Measurements from ENCODE around the gene ASB7. TPM values are rescaled to one million over a fixed set of nuclear protein-coding genes. Genes with fewer than 3 reads are reported as not detected.

Gene ASB7
- total RNA-seq, 1 donor from 2014 or later: 10.8 TPM

- TF ChIP-seq CTCF (IDR thresholded peaks at IDR 0.05): no peak
- Mint-ChIP-seq H3K9me3 (ENCODE audit: low read depth) (no peaks in the 10 kb centered on the region), H3K27me3 (ENCODE audit: low read depth) (no peaks in the 10 kb centered on the region), H3K4me3 (ENCODE audit: unreplicated experiment) (no peak overlapping the region), H3K27ac (ENCODE audit: unreplicated experiment) (no peak overlapping the region), H3K4me1 (ENCODE audit: low read depth) (no peaks in the 10 kb centered on the region), H3K36me3 (ENCODE audit: low read depth) (peaks cover 6% of the 10 kb centered on the region)
- no peak for DNase-seq (ENCODE audit: low spot score)
Observed at GRCh38 chr15:100633763-100634075, 31.3 kb downstream of the ASB7 start.

- H3K4me1 Mint-ChIP-seq (ENCODE audit: low read depth): no peaks in the 10 kb centered on the region
Observed at GRCh38 chr15:100635406-100636071, 33.1 kb downstream of the ASB7 start.

GRCh38 chr15:100638177-100638730, 35.9 kb downstream of the ASB7 start:
- H3K36me3 Mint-ChIP-seq (ENCODE audit: low read depth): no peaks in the 10 kb centered on the region

More at GRCh38 chr15:100635406-100636071, 33.1 kb downstream of the ASB7 start:
- Mint-ChIP-seq H3K9me3 (ENCODE audit: low read depth) (no peaks in the 10 kb centered on the region), H3K4me3 (ENCODE audit: unreplicated experiment) (no peak overlapping the region), H3K27me3 (ENCODE audit: low read depth) (no peaks in the 10 kb centered on the region), H3K36me3 (ENCODE audit: low read depth) (no peaks in the 10 kb centered on the region), H3K27ac (ENCODE audit: unreplicated experiment) (no peak overlapping the region)
- DNase-seq (ENCODE audit: low spot score): no peak
- TF ChIP-seq CTCF (IDR thresholded peaks at IDR 0.05): no peak

GRCh38 chr15:100642213-100642949, 40.0 kb downstream of the ASB7 start:
- Mint-ChIP-seq H3K4me1 (ENCODE audit: low read depth) (no peaks in the 10 kb centered on the region), H3K4me3 (ENCODE audit: unreplicated experiment) (no peak overlapping the region), H3K27me3 (ENCODE audit: low read depth) (no peaks in the 10 kb centered on the region), H3K9me3 (ENCODE audit: low read depth) (no peaks in the 10 kb centered on the region), H3K36me3 (ENCODE audit: low read depth) (no peaks in the 10 kb centered on the region), H3K27ac (ENCODE audit: unreplicated experiment) (no peak overlapping the region)
- TF ChIP-seq CTCF (IDR thresholded peaks at IDR 0.05): no peak
- no peak for DNase-seq (ENCODE audit: low spot score)

More at GRCh38 chr15:100638177-100638730, 35.9 kb downstream of the ASB7 start:
- Mint-ChIP-seq H3K27me3 (ENCODE audit: low read depth) (no peaks in the 10 kb centered on the region), H3K27ac (ENCODE audit: unreplicated experiment) (no peak overlapping the region), H3K4me3 (ENCODE audit: unreplicated experiment) (no peak overlapping the region), H3K9me3 (ENCODE audit: low read depth) (no peaks in the 10 kb centered on the region), H3K4me1 (ENCODE audit: low read depth) (no peaks in the 10 kb centered on the region)
- no peak for DNase-seq (ENCODE audit: low spot score)
- no peak for TF ChIP-seq CTCF (IDR thresholded peaks at IDR 0.05)

GRCh38 chr15:100642950-100643338, 40.6 kb downstream of the ASB7 start:
- Mint-ChIP-seq H3K9me3 (ENCODE audit: low read depth) (no peaks in the 10 kb centered on the region), H3K4me3 (ENCODE audit: unreplicated experiment) (no peak overlapping the region), H3K27me3 (ENCODE audit: low read depth) (no peaks in the 10 kb centered on the region), H3K27ac (ENCODE audit: unreplicated experiment) (no peak overlapping the region), H3K36me3 (ENCODE audit: low read depth) (no peaks in the 10 kb centered on the region), H3K4me1 (ENCODE audit: low read depth) (no peaks in the 10 kb centered on the region)
- TF ChIP-seq CTCF (IDR thresholded peaks at IDR 0.05): no peak
- DNase-seq (ENCODE audit: low spot score): no peak
